ENCODE measurements around the gene CLECL1. TPM values are rescaled to one million over a fixed set of nuclear protein-coding genes. Genes with fewer than 3 reads are reported as not detected.

CLECL1 gene
- total RNA-seq, 1 donor from 2014 or later: not detected

- DNase-seq (ENCODE audit: low read depth) (no peak), FAIRE-seq (no peak)
- Histone ChIP-seq H3K79me2 (ENCODE audit: insufficient read depth, low read length) (no peaks in the 10 kb centered on the region), H3K27ac (ENCODE audit: low read depth, low read length) (no peak overlapping the region), H3K9ac (ENCODE audit: low read length) (no peak overlapping the region), H3K9me3 (ENCODE audit: insufficient read depth, low read depth, low read length) (no peaks in the 10 kb centered on the region), H4K20me1 (ENCODE audit: insufficient read depth, low read length) (no peaks in the 10 kb centered on the region), H3K4me1 (ENCODE audit: insufficient read depth, low read length) (no peaks in the 10 kb centered on the region), H3K27me3 (ENCODE audit: insufficient read depth, low read length) (no peaks in the 10 kb centered on the region), H3K4me3 (ENCODE audit: insufficient read depth, low read depth, low read length) (no peak overlapping the region), H3K36me3 (ENCODE audit: insufficient read depth, low read length) (no peaks in the 10 kb centered on the region), H3K4me2 (ENCODE audit: low read length) (no peak overlapping the region), H2AFZ (ENCODE audit: low read depth, low read length) (no peak overlapping the region)
- H3K4me3 Mint-ChIP-seq (ENCODE audit: unreplicated experiment): no peak overlapping the region
- H3K9me3 Mint-ChIP-seq (ENCODE audit: unreplicated experiment): no peaks in the 10 kb centered on the region
- H3K27me3 Mint-ChIP-seq (ENCODE audit: low read depth, unreplicated experiment): no peaks in the 10 kb centered on the region
- no peaks in the 10 kb centered on the region for H3K36me3 Mint-ChIP-seq (ENCODE audit: low read depth, unreplicated experiment)
- H3K4me1 Mint-ChIP-seq (ENCODE audit: low read depth, unreplicated experiment): no peaks in the 10 kb centered on the region
- no peak for TF ChIP-seq EZH2 (IDR thresholded peaks at IDR 0.05; ENCODE audit: insufficient read depth, low read length)
- no peak for TF ChIP-seq CTCF (IDR thresholded peaks at IDR 0.05; ENCODE audit: insufficient read depth, low read depth, low read length)
- no peak overlapping the region for H3K27ac Mint-ChIP-seq (ENCODE audit: unreplicated experiment)
Observed at GRCh38 chr12:9729082-9729481, 3.8 kb downstream of the CLECL1 start.

- Mint-ChIP-seq H3K36me3 (ENCODE audit: low read depth, unreplicated experiment) (no peaks in the 10 kb centered on the region), H3K27ac (ENCODE audit: unreplicated experiment) (no peak overlapping the region), H3K4me1 (ENCODE audit: low read depth, unreplicated experiment) (no peaks in the 10 kb centered on the region), H3K9me3 (ENCODE audit: unreplicated experiment) (no peaks in the 10 kb centered on the region), H3K4me3 (ENCODE audit: unreplicated experiment) (no peak overlapping the region), H3K27me3 (ENCODE audit: low read depth, unreplicated experiment) (no peaks in the 10 kb centered on the region)
- no peak for TF ChIP-seq CTCF (IDR thresholded peaks at IDR 0.05; ENCODE audit: insufficient read depth, low read depth, low read length)
- TF ChIP-seq EZH2 (IDR thresholded peaks at IDR 0.05; ENCODE audit: insufficient read depth, low read length): no peak
- Histone ChIP-seq H3K36me3 (ENCODE audit: insufficient read depth, low read length) (no peaks in the 10 kb centered on the region), H2AFZ (ENCODE audit: low read depth, low read length) (no peak overlapping the region), H3K27me3 (ENCODE audit: insufficient read depth, low read length) (no peaks in the 10 kb centered on the region), H3K4me1 (ENCODE audit: insufficient read depth, low read length) (no peaks in the 10 kb centered on the region), H3K27ac (ENCODE audit: low read depth, low read length) (no peak overlapping the region), H3K4me3 (ENCODE audit: insufficient read depth, low read depth, low read length) (no peak overlapping the region), H4K20me1 (ENCODE audit: insufficient read depth, low read length) (no peaks in the 10 kb centered on the region), H3K9ac (ENCODE audit: low read length) (no peak overlapping the region), H3K79me2 (ENCODE audit: insufficient read depth, low read length) (no peaks in the 10 kb centered on the region), H3K9me3 (ENCODE audit: insufficient read depth, low read depth, low read length) (no peaks in the 10 kb centered on the region), H3K4me2 (ENCODE audit: low read length) (no peak overlapping the region)
- FAIRE-seq: no peak
- no peak for DNase-seq (ENCODE audit: low read depth)
Observed at GRCh38 chr12:9727813-9728212, 5.1 kb downstream of the CLECL1 start.

- Histone ChIP-seq H3K9me3 (ENCODE audit: insufficient read depth, low read depth, low read length) (no peaks in the 10 kb centered on the region), H3K27ac (ENCODE audit: low read depth, low read length) (no peak overlapping the region), H3K79me2 (ENCODE audit: insufficient read depth, low read length) (no peaks in the 10 kb centered on the region), H2AFZ (ENCODE audit: low read depth, low read length) (no peak overlapping the region), H3K27me3 (ENCODE audit: insufficient read depth, low read length) (no peaks in the 10 kb centered on the region), H3K4me1 (ENCODE audit: insufficient read depth, low read length) (no peaks in the 10 kb centered on the region), H3K9ac (ENCODE audit: low read length) (no peak overlapping the region), H3K4me2 (ENCODE audit: low read length) (no peak overlapping the region), H3K4me3 (ENCODE audit: insufficient read depth, low read depth, low read length) (no peak overlapping the region), H3K36me3 (ENCODE audit: insufficient read depth, low read length) (no peaks in the 10 kb centered on the region), H4K20me1 (ENCODE audit: insufficient read depth, low read length) (no peaks in the 10 kb centered on the region)
- Mint-ChIP-seq H3K27me3 (ENCODE audit: low read depth, unreplicated experiment) (no peaks in the 10 kb centered on the region), H3K4me1 (ENCODE audit: low read depth, unreplicated experiment) (no peaks in the 10 kb centered on the region), H3K9me3 (ENCODE audit: unreplicated experiment) (no peaks in the 10 kb centered on the region), H3K4me3 (ENCODE audit: unreplicated experiment) (no peak overlapping the region), H3K36me3 (ENCODE audit: low read depth, unreplicated experiment) (no peaks in the 10 kb centered on the region), H3K27ac (ENCODE audit: unreplicated experiment) (no peak overlapping the region)
- FAIRE-seq (no peak), DNase-seq (ENCODE audit: low read depth) (no peak)
- TF ChIP-seq CTCF (IDR thresholded peaks at IDR 0.05; ENCODE audit: insufficient read depth, low read depth, low read length) (no peak), EZH2 (IDR thresholded peaks at IDR 0.05; ENCODE audit: insufficient read depth, low read length) (no peak)
Observed at GRCh38 chr12:9725213-9725870, 7.6 kb downstream of the CLECL1 start.

All from astrocyte (in vitro differentiated cells and primary cell).